Stimulated activated CD8-positive, alpha-beta memory T cell treated with anti-CD3 and anti-CD28 coated beads, Interleukin-4, amount 100 ng/mL, for 48 hours (primary cell): Measurements from ENCODE around the gene COQ10A.
A peak's percentile ranks its signal among the peaks of the same experiment; 100 is the strongest.
"Not testable (repeated sequence)": the region's sequence is repeated elsewhere in the genome, so short reads cannot be mapped to it uniquely, and the experiment has no call there.

ENCODE experiments used
- DNase-seq: peaks from one replicate; pipeline ENCODE4 v3.0.0-alpha.2; 2020

The COQ10A gene

DNA sequence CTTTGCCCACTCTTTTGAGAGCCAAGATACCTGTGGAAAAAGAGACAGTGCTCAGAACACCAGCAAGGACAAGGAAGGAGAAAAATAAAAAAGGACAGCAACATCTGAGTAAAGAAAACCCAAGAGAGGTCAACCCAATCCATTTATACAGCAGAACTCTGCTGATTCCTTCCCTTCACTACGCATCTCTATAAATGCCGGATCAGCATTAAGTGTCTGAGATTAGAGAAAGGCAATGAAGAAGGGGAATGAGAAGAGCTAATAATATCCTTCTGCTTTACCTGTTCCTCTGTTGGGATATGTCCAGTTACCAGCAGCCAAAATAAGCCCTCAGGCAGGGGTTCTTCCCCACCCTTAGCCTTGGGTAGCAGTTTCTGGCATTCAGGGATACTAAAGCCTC lies 15.8 kb downstream of the COQ10A start:
- no peak for DNase-seq

DNA sequence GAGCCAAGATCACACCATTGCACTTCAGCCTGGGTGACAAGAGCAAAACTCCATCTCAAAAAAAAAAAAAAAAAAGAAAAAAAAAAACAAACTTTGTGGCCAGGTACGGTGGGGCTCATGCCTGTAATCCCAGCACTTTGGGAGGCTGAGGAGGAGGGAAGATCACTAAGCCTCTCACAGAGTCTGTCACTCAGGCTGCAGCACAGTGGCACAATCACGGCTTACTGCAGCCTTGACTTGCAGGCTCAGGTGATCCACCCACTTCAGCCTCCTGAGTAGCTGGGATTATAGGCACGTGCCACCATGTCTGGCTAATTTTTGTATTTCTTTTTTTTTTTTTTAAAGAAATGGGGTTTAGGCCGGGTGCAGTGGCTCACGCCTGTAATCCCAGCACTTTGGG lies 17.5 kb downstream of the COQ10A start:
- not testable (repeated sequence) for DNase-seq

DNA sequence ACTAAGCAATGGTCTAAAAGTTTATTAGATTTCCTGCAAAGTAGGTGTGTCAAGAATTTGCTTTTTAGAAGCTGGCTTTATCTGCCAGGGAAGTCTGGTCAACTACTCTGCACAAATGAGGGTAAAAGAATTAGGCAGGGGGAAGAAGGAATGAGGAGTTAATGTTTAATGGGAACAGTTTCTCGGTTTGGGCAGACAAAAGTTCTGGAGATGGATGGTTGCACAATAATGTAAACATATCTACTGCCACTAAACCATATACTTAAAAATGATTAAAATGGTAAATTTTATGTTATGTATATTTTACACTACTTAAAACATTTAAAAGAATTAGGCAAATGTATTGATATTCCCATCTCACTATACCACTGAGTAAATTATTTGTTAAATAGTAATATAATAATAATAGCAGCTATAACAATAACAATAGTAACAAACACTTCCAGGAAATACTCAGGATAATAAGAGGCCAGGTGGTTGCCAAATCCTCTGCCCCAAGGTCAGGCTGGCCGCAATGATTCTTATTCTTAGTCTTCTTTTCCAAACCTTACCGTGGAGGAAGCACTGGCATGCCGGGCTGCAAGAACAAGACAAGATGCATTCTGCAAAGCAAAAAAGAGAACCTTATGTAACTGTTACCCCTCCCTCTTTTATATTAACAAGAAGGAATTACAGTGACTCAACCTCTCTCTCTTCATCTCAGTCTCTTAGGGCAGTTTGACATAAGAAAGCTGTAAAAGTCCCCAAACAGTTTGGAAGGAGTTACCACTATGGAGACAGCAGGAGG lies 19.5 kb downstream of the COQ10A start:
- DNase-seq: no peak

DNA sequence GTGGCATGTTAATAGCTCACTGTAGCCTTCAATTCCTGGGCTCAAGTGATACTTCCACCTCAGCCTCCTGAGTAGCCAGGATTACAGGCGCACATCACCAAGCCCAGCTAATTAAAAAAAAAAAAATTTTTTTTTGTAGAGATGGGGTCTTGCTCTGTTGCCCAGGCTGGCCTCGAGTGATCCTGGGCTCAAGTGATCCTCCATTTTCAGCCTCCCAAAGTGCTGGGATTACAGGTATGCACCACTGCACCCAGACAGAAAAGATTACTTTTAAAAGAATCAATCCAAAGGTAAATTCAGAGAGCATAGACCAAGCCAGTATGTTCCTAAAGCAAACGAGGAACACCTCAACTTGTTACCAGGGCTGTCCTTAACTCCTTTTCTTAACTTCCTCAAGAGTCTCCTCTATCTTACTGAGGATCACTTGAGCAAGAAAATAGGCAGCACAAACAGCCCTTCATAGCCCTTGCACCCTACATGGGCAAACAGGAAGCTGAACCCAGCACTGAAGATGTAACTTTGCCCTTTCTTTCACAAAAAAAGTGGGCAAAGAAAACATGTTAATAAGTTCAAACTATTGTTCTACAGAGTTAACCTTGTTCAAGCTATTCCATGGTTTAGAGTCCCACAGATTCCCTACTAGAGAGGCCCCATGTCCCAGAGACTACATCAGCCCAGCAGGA lies 22.1 kb downstream of the COQ10A start:
- DNase-seq: no peak

DNA sequence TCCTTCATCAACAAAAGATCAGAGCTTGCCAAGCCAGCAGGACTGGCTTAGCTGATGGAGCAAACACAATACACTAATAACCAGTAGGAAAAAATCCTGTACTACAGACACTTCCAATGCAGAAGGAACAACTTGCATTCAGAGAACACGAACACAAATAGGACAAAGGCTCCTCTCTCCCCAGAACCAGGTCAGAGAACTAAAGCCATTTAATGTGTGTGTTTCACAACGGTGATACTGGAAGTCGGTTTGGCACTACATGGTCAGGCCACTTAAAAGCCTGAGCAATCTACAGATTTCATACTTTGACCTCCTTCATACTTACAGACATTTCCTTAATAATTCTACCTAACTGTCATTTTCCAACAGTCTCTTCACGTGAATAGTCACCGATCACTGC lies 27.1 kb downstream of the COQ10A start:
- no peak for DNase-seq

DNA sequence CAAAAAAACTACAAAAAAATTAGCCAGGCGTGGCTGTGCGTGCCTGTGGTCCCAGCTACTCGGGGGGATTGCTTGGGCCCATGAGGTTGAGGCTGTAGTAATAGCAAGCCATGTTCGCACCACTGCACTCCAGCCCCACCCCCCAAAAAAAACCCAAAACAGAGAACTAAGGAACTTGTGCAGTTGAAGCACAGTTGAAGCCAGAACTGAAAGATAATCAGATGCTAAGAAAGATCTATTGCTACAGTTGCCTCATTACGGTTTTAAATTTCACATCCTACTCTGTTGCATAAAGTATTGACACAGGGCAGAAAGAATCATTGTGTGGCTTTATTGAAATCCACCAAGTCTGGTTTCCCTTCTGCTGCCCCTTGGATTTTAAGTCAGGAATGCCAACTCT lies 29.6 kb downstream of the COQ10A start:
- no peak for DNase-seq

DNA sequence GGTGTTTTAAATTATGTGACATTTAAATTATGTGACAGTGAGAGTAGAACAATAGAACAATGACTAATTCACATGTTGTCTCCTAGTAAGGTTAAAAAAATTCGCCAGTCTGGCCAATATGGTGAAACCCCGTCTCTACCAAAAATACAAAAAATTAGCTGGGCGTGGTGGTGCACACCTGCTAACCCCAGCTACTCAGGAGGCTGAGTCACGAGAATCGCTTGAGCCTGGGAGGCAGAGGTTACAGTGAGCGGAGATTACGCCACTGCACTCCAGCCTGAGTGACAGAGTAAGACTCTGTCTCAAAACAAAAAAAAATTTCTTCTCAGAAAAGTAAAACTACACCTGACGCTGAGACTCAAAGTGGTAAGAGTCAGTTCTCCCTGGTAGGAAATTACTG lies 30.7 kb downstream of the COQ10A start:
- no peak for DNase-seq

DNA sequence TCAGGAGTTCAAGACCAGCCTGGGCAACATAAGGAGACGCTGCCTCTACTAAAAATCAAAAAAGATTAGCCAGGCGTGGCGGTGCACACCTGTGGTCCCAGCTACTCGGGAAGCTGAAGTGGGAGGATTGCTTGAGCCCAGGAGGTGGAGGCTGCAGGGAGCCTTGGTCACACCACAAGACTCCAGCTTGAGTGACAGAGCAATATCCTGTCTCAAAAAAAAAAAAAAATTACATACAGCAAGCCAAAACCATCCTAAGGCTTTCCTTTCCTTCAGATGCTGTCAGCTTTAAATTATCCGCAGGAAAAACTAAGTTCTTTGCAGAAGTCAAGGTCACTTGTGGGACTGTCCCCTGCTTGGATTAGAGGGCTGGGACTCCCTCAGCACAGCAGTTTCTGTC lies 32.1 kb downstream of the COQ10A start:
- no peak for DNase-seq

DNA sequence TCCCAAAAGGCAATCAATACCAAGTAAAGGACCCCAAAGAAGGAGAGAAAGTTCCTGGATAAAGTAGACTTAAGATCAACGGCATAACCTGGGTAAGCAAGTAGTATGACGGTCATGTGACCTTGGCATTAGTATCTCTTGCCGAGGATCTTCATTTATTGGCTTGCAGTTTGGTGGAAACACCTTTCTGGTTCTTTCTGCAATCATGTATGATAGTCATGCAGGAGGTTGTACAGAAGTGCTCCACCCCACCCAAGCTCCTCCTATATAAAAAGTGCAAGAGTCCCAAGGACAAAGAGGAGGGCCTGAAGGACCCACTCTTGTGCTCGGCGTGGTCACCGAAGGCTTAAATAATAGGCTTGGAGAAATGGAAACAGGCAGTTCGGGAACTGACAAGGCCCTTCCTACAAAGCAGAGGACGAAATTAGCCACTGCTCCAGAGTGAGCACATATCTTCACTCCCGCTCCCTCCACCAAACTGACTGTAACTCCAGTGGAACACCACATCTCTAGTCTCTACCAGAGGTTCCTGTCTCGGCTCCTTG lies 32.6 kb downstream of the COQ10A start:
- DNase-seq: no peak

DNA sequence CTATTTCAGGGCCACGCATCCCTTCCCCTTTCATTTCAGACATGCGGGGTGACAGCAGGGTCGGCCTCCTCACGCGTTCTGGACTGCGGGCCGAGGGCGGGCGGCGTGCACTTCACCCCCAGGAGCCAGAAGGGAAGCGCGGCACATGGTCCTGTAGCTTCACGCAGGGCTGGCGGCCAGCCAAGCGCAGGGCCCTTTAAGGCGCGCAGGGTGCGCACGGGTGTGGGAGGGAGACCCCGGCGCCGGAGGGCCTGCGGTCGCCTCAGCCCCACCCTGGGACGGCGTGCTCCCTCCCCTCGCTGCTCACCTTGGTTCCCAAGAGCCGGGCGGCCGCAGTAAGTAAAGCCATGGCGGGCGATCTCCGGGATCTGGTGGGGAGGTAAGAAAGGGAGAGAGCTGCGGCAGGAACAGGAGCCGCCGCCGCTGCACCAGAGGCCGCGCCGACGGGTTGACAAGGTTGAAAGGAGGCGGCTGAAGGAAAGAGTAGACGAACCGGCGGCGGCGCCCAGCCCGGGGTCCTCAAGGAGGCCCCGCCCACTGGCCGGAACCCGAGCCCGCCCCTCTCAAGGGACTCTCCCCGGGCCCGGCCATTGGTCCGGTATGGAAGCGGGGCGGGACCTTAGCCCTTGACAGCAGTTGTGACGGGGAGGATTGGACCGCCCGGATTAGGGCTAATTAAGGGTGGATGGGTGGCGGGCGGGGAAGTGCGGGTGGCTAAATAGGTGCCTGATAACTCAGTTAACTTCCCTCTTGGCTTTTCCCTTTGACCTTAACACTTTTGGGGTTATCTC lies 33.3 kb downstream of the COQ10A start, which contains the start of gene CS:
TSS of gene CS (minus strand) at position 478 of the 791 bp plus-strand sequence. CDS start at position 349, 129 bp downstream.
- peak; percentile 98 for DNase-seq

DNA sequence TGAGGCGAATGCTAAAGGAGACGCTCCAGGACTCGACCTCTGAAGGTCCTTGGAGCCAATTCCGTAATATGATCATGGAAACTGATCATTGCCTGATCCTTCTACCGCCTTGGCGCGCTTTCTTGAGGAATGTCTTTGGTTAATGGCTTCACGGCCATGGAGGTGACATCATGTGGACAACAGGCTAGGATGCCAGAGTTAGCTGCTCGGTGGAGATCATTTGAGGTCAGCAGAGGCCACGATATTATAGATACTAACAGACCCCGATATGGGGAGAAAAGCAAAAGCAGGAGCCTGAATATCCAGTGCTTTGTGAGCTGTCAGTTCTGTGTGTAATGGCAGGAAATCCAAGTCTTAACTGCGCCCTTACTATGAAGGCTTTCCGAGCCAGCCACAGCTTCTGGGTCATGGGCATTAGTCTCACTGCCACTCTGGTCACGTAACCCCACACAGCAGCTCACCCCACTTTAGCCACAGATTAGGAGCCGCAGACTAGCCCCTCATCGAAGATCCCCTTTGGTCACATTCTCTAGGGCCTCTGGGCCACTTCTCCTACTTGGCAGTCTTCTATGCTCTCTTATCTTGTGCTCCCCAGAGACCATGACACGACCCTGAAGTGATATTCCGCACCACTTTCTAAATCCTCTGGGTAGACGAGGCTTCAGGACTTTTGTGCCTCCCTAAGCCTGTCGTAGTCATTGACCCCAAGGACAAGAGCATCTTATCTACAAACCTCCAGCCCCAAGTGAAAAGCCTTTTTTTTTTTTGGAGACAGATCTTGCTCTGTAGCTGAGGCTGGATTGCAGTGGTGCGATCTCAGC lies 34.1 kb downstream of the COQ10A start:
- DNase-seq: no peak

DNA sequence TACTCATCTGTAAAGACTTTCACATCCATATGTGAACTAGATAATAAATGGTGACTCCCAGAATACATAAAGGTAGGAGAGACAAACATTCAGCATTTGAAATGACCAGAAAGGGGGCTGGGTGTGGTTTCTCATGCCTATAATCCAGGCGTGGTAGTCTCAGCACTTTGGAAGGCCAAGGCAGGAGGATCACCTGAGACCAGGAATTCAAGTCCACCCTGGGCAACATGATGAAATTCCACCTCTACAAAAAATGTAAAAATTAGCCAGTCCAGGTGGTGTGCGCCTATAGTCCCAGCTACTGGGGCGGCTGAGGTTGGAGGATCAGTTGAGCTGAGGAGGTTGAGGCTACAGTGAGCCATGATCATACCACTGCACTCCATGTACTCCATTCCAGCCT lies 37.5 kb downstream of the COQ10A start:
- no peak for DNase-seq

DNA sequence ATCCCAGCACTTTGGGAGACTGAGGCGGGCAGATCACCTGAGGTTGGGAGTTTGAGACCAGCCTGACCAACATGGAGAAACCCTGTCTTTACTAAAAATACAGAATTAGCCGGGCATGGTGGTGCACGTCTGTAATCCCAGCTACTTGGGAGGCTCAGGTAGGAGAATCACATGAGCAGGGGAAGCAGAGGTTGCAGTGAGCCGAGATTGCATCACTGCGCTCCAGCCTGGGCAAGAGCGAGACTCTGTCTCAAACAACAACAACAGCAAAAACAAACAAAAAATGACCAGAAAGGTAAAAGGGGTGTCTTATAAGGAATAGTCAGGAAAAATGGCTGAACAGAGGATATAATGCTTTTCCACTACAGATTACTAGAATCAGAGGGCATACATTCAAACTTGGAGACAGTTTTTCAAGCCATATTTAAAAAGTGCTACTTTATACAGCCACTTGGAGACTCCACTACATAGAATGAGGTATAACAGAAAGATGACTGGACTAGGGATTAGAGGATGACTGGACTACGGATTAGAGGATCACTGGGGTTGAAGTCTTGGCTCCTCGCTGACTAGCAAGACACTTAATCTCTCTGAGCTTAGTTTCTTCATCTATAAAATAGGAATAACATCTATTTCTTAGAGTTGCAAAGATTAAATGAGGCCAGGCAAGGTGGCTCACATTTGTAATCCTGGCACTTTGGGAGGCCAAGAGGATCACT lies 38.3 kb downstream of the COQ10A start:
- DNase-seq: no peak

DNA sequence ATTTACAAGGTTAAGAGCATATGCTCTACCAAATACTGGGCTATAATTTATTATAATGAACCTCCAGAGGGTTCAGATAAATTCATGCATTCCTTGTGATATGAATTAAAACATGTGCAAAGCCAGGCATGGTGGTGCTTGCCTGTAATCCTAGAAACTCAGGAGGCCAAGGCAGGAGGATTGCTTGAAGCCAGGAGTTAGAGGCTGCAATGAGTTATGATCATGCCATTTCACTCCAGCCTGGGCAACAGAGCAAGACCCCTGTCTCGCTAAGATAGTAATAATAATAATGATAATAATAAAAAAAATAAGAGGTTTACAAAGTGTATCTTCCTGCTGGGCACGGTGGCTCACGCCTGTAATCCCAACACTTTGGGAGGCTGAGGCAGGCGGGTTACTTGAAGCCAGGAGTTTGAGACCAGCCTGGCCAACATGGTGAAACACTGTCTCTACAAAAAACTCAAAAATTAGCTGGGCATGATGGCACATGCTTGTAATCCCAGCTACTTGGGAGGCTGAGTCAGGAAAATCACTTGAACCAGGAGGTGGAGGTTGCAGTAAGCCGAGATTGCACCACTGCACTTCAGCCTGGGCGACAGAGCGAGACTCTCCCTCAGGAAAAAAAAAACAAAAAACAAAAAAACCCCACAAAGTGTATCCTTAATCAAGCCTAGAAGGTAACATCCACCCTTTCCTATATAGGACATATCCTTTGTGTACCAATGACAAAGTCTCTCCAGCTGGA lies 40.7 kb downstream of the COQ10A start:
- no peak for DNase-seq

DNA sequence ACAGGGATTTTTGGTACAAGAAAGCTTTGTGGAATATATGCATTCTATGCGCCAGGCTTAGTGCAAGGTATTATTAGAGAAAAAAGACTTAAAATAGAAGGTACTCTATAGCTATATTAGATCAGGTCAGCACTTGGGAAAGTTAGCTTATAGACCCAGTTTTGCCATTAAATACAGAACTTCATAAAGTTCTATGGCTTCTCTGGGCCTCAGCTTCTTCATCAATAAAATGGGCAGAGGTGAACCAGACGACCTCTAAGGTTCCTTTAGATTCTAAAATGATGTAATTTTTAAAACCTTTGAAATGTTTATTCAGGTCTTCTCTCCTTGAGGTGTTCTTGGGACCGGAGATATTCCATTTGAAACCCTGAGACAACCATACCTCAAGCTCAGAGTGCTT lies 42.0 kb downstream of the COQ10A start:
- no peak for DNase-seq

DNA sequence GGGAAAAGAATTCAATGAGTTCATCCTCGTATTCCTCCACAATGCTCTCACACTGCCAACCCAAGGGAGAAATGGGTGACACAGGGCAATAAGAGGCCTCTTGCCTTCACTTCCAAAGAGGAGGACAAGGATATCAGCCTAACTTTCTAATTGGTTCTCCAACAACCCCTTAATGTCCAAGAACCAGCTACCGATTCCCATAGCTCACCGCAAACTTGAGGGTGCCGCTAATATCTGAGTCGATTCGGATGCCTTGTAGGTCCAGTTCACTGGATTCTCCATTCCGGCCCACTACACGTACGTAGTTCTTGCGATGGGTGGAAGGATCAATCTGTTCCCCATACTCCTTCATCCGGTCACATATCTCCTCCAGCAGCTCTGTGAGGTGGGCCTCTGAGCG lies 44.3 kb downstream of the COQ10A start:
- DNase-seq: no peak

DNA sequence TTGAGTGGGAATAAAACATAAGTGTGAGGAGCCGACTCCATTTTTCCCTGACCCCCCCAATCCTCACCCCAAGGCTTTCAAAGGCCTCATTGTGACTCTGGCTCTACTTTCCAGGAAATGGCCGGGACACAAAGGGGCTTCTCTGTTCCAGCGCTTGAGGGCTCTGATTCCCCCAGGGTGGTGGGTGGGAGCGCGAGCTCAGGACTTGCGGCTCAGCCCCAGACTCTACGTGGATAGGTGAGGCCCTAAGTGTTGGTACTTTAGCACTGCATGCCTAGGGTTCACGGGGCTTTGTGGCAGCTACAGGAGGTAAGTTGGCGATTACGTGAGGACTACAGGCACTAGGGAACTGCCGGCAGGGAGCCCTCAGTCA lies 48.5 kb downstream of the COQ10A start:
- peak; percentile 34 for DNase-seq

DNA sequence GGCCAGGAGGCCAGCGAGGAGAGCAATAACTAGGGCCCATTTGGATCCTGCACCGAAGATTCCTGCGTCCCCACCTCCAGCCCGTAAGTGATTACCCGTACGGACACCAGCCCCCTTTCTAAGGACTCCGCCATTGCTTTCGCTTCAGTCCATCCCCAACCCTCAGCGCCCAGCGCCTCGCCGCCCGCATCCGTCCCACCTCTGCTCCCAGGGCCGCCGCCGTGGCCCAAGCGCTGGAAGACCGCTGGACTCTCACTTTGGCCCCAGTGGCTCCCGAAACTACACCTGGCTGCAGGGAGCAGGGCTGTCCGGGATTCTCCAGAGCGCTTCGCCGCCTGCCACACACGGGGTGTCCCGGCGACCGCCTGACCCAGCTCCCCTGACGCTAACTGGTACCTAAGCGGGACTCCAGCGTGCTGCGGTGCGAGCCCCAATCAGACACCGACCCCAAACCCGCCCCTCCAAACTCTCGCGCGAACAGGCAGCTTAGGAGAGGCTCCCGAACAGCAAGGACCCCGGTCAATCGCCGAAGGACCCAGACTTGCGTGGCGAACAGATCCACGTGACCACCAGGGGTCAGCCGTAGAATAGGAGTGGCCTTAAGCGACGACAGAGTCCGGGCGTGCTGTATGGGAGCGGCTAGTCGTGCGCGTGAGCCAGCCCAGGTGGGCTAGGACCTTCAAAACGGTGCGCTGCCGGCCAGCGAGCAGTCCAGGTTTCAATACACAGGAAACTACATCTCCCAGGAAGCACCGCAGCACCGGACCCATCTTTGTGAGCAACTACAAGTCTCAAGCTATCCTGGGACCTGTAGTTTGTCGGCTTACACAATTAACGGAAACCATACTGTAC lies 49.1 kb downstream of the COQ10A start, which contains the start of gene CNPY2:
TSS of gene CNPY2 (minus strand) at position 367 of the 852 bp plus-strand sequence. CDS start 771 bp downstream, outside the sequence.
- peak; percentile 96 for DNase-seq

DNA sequence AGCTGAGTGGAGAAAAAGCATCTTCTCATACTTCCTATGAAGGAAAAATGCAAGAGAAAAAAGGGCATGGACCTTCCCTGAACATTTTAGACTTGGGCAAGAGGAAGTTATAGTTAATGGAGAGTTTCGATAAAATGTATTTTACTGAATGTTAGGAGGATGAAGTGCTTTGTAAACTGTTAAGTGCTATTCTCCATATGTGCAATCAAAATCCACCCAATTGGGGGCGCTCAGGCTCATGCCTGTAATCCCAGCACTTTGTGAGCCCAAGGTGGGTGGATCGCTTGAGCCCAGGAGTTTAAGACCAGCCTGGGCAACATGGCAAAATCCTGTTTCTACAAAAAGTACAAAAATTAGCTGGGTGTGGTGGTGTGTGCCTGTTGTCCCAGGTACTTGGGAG lies 50.9 kb downstream of the COQ10A start:
- no peak for DNase-seq
